SIG-M5 treated with dmso at 0.1 percent for 504 hours (cell line): ENCODE measurements around the gene FBN2.
"Not testable (repeated sequence)": the region's sequence is repeated elsewhere in the genome, so short reads cannot be mapped to it uniquely, and the experiment has no call there.

ENCODE experiments used
- DNase-seq: peaks from one replicate; lab custom pipeline; 2025; ENCODE audit not compliant: unreplicated experiment; lab: John Stamatoyannopoulos, UW

Gene FBN2

DNA sequence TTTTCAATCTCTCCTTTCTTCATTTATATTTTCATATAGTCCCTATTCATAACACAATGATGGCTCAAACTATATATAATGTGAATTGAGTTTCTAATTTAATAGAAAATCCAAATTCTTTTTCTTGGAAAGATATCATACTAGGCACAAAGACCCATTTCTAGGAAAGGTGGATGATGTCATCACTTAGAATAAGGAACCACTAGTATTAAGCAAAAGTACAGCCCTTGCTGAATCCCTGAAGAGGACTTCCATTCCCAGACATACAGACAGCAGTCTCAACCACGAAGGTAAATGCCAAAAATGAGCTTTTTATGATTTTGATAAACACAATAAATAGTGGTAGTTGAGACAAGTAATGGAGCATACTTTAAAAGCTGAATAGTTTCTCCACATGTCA is 210.0 kb downstream of the FBN2 start:
- no peak for DNase-seq

DNA sequence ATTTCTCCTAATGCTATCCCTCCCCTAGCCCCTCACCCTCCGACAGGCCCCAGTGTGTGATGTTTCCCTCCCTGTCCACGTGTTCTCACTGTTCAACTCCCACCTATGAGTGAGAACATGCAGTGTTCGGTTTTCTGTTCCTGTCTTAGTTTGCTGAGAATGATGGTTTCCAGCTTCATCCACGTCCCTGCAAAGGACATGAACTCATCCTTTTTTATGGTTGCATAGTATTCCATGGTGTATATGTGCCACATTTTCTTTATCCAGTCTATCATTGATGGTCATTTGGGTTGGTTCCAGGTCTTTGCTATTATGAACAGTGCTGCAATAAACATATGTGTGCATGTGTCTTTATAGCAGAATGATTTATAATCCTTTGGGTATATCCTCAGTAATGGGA is 216.6 kb downstream of the FBN2 start:
- not testable (repeated sequence) for DNase-seq

- DNase-seq, result no peak
Observed at GRCh38 chr5:128318691-128319090, 219.4 kb downstream of the FBN2 start.

- no peak for DNase-seq
Observed at GRCh38 chr5:128317481-128317880, 220.6 kb downstream of the FBN2 start.

DNA sequence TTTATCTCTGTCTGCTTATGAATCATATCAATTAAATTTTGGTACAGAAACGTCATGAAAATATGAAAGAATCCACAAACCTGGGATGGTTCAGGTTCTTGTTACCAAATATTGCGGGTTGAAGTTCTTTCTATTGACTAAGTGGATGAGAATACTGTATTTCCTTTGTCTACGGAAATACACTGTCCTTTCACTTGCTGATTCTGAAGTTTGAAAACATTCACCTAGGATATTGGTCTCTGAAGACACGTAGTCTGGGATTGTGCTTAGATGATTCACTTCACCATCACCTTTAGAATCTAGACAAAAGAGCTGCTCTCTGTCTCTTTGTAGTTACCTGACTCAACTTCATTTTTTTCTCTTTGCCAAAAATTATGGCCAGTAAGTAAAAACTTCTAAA is 222.4 kb downstream of the FBN2 start:
- no peak for DNase-seq

- no peak for DNase-seq
Observed at GRCh38 chr5:128305341-128305740, 232.7 kb downstream of the FBN2 start.

- DNase-seq, result no peak
Observed at GRCh38 chr5:128304791-128305190, 233.3 kb downstream of the FBN2 start.

GRCh38 chr5:128304088-128304487 is 234.0 kb downstream of the FBN2 start:
- no peak for DNase-seq

DNA sequence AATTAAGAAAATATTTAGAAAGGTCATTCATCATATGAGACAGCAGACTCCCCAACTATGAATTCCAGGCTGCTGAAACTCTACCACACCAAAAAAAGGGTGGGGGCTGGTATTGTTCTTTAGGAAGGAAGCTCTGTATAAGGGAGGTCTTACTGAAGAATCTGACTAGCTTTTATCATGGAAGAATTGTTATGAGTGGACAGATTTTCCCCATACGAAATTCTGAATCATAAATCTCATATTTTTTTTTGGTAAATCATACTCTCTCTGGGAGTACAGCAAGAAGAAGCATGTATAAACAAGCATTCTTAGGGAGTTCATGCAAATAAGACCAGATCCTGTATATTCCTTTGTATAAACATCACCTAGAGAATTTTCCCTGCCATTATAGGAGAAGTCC is 234.5 kb downstream of the FBN2 start:
- no peak for DNase-seq

DNA sequence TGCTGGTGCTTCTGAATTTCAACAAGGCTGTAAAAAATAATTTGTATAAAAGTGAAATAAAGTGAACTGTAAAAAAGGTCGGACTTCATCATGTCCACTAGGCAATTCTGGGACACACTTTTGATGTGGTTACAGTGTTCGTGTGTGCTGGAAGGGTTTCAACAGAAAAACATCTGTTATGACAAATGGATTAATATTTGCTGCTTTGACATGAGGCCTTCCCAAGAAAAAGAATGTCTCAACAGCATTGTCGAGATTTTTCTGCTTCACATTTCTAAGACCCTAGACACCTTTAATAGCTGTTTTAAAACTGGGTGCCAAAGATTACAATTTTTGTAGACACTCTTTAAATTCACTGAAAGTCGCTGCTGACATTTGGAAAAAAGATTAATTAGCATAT is 237.9 kb downstream of the FBN2 start:
- DNase-seq, result no peak

GRCh38 chr5:128290152-128290858 is 247.7 kb downstream of the FBN2 start:
- no peak for DNase-seq

DNA sequence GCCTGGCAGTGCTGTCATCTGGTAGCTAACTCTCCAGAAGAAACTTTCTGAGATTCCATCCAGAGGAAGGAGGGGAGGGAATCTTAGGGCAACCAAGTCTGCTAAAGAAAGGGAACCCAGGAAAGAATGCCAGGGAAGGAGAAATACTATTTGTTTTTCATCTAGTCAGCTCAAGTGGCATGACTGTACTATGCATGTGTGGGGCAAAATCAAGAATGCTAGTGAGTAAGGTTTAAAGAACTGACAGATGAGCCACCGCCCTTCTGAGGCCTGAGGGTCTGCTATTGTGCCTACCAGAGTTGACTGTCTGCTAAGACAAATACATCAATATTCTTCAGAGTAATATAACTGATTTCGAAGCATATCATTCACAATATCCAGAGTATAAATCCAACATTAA is 250.3 kb downstream of the FBN2 start:
- no peak for DNase-seq

DNA sequence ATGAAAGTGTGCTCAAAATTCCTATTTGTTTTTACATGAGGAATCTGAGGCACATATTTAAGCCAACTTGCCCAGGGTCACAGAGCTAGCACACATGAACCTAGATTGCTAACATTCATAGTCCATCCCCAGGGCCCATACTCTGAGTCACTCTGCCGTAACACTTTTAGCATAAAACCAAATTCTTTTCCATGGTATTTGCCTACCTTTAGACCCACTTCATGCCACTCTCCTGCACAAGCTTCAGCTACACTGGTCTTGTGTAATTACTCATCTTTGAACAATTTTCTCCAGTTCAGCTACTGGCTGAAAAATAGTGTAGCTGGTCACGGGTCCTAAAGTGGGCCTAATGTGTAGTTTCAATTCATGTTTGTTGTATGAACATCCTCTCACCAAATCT is 253.8 kb downstream of the FBN2 start:
- no peak for DNase-seq

DNA sequence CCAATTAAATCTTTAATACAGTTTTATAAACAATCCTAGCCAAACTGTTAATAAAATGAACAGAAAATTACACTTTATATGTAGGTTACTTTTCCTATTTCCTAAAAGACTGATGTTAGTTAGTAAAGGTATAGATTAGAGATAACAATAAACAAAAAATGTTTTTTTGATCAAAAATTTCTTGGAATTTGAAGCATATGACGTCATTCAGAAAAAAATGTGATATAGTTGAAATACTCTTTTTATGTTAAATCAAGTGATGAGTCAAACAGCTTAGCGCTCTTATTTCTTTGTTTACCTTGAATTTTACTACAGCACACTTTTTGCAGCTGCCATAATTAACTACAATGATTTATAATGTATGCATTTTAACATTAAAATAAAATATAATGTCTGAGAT is 258.7 kb downstream of the FBN2 start:
- DNase-seq, result no peak

GRCh38 chr5:128276537-128277216 is 261.4 kb downstream of the FBN2 start:
- DNase-seq, result no peak

GRCh38 chr5:128274441-128274840 is 263.6 kb downstream of the FBN2 start:
- DNase-seq, result no peak

DNA sequence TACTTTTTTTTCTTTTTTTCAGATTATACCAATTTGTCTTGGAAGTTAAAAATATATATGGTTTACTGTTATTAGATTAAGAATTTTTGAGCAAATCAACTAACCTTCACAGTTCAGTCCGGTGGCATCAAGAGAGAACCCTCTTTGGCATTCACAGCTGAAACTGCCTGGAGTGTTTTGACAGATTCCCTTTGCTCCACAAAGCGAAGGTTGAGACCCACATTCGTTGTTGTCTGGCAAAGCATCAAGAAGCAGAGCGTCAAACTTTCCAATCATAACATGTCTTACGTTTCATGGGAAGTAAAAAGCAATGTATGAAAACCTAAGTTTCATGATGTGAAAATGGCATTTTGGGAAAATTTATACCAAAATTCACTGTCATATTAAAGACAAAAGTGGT is 264.3 kb downstream of the FBN2 start:
- DNase-seq, result no peak

DNA sequence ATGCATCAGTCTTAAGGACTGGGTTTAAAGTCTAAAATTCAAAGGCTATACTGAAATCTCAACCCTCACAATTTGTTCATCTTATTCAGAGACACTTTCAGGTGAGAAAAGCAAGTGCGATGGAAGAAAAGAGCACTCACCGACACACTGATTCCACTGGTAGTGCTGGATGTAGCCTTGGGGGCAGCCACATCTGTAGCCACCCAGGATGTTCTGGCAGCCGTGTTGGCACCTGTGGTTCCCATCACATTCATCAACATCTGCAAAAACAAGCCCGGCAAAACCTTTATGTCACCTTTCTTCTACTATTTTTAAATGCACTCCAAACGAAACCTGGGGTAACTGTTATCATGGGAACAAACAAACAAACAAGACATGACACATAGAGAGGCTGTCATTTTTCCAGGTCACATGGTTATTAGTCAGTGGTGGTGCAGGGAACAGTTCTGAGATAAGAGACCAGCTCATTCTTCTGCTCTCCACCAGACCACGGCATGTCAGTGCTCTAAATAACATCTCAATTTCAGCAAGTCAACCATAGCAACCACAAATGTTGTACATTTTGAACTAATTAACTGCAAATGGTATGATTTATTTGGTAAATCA is 266.1 kb downstream of the FBN2 start:
- no peak for DNase-seq

DNA sequence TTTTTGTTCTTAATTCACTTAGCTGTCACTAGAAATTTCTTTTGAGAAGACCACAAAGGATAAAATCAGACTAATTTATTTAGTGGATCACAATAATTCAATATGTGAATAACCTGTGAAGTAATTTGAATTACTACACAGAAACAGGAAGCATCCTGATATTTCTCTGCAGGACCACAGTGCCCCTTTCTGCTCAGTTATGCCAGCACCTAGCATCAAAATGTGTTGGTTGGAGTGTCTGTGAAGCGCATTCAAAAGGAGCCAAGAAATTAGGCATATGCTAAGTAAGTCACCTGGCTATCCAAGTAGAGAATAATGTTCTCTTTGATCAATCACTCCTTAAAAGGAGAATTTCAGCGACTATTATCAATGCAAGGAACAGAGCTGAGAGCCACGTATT is 267.0 kb downstream of the FBN2 start:
- no peak for DNase-seq

- DNase-seq, result no peak
Observed at GRCh38 chr5:128264564-128265360, 273.3 kb downstream of the FBN2 start.

GRCh38 chr5:128263357-128263756 is 274.7 kb downstream of the FBN2 start:
- DNase-seq, result no peak

DNA sequence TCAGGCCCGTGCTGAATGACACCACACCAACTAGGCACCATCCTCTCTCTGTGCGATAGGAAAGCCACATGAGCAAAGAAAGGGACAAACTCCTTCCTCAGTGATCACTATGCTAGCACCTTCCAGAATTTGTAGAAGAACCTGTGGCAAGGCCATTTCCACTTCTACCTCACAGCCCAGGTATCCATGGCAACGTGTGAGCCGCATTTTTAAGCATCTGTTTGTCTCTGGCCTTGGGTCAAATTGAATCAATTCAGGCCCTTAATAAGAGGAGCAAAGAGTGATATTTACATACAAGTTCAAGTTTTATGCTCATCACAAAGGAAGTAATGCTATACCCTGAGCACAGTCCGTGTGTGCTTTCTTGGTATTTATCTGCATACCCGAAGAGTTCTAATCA is 275.1 kb downstream of the FBN2 start:
- no peak for DNase-seq
